Activated CD8-positive, alpha-beta T cell treated with anti-CD3 and anti-CD28 coated beads for 36 hours (primary cell): ENCODE measurements around the gene GNAO1. TPM values are rescaled to one million over a fixed set of nuclear protein-coding genes. Genes with fewer than 3 reads are reported as not detected.

ENCODE experiments used
- ATAC-seq: fragments of 200-7000 bp; cut with Tn5 transposase; one replicate; pipeline ENCODE4 v1.10.0; 2021; ENCODE audit warnings: mild to moderate bottlenecking, moderate library complexity
- CTCF ChIA-PET: fragments of 350-600 bp; sonication (Branson Sonifier 250); formaldehyde crosslinking; loops from one replicate; lab custom pipeline; 2021; ENCODE audit warnings: antibody characterized with exemption; lab: Charles Lee
- POLR2A ChIA-PET: fragments of 350-600 bp; sonication (Branson Sonifier 250); formaldehyde crosslinking; loops from one replicate; lab custom pipeline; 2021; ENCODE audit warnings: antibody characterized with exemption; lab: Charles Lee
- DNase-seq: peaks from one replicate; pipeline ENCODE4 v3.0.0-alpha.2; 2020
- H3K27ac Mint-ChIP-seq: one replicate; pipeline ENCODE4 v1.8.0; 2021; ENCODE audit warnings: mild to moderate bottlenecking, mixed read lengths
- H3K27me3 Mint-ChIP-seq: one replicate; pipeline ENCODE4 v1.8.0; 2021; ENCODE audit warnings: mixed read lengths
- H3K36me3 Mint-ChIP-seq: one replicate; pipeline ENCODE4 v1.8.0; 2021; ENCODE audit warnings: low read depth, mixed read lengths
- H3K4me1 Mint-ChIP-seq: one replicate; pipeline ENCODE4 v1.8.0; 2021; ENCODE audit warnings: low read depth, mixed read lengths
- H3K4me3 Mint-ChIP-seq: one replicate; pipeline ENCODE4 v1.8.0; 2021; ENCODE audit warnings: mild to moderate bottlenecking, moderate library complexity, mixed read lengths
- H3K9me3 Mint-ChIP-seq: one replicate; pipeline ENCODE4 v1.8.0; 2021; ENCODE audit warnings: mixed read lengths
- intact Hi-C: fragments of 100-400 bp; cut with micrococcal nuclease; formaldehyde crosslinking; loops from one replicate; pipeline ENCODE4 v1.10.0; 2022
- total RNA-seq, 2 experiments: library from RNA; stranded (reverse); gene quantifications; one replicate each; pipeline ENCODE4 v1.2.3, GENCODE V29; 2021
- TF ChIP-seq, protein P1 (sequence below): fragments of 200-600 bp; IDR thresholded peaks from one replicate; pipeline ENCODE4 v1.8.0; 2022; ENCODE audit warnings: antibody characterized with exemption, mild to moderate bottlenecking

Gene GNAO1
- total RNA-seq, 2 experiments from 2014 or later, result 2.3 to 2.4 TPM

GRCh38 chr16:56303066-56303715 is 111.9 kb downstream of the GNAO1 start:
- ChIA-PET POLR2A (no interaction called here), CTCF (interaction anchor here (0.9 to 3.5 kb wide), 2 partner anchors 9 to 16 kb away, joined by 3 to 25 read pairs; no protein-coding TSS in a partner anchor)
- peaks cover 3% of the 10 kb centered on the region for H3K27me3 Mint-ChIP-seq
- intact Hi-C loops, result no loop called here
- TF ChIP-seq, protein P1, sequence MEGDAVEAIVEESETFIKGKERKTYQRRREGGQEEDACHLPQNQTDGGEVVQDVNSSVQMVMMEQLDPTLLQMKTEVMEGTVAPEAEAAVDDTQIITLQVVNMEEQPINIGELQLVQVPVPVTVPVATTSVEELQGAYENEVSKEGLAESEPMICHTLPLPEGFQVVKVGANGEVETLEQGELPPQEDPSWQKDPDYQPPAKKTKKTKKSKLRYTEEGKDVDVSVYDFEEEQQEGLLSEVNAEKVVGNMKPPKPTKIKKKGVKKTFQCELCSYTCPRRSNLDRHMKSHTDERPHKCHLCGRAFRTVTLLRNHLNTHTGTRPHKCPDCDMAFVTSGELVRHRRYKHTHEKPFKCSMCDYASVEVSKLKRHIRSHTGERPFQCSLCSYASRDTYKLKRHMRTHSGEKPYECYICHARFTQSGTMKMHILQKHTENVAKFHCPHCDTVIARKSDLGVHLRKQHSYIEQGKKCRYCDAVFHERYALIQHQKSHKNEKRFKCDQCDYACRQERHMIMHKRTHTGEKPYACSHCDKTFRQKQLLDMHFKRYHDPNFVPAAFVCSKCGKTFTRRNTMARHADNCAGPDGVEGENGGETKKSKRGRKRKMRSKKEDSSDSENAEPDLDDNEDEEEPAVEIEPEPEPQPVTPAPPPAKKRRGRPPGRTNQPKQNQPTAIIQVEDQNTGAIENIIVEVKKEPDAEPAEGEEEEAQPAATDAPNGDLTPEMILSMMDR, result no peak
- no peaks in the 10 kb centered on the region for H3K9me3 Mint-ChIP-seq
- no peak overlapping the region for H3K27ac Mint-ChIP-seq
- DNase-seq (no peak), ATAC-seq (no peak)
- H3K36me3 Mint-ChIP-seq, result no peaks in the 10 kb centered on the region
- no peak overlapping the region for H3K4me3 Mint-ChIP-seq
- peaks cover 11% of the 10 kb centered on the region for H3K4me1 Mint-ChIP-seq

DNA sequence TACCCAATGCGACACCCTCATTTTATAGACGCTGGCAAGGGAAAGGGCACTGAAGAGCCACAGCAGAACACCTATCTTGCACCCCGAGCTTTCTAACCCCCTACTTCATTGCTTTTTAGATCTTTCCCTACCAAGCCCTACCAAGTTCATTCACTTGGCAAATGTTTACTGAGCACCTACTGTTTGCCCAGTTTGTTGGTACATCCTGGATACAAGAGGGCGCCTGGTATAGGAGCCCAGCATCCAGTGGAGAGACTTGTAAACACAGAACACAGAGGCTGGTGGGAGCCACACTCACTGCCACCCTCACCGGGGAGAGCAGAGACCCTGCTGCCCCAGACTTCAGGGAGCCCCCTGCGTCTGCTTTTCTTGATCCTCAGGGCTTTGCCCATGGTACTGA is 112.6 kb downstream of the GNAO1 start:
- DNase-seq (no peak), ATAC-seq (no peak)
- Mint-ChIP-seq H3K9me3 (no peaks in the 10 kb centered on the region), H3K4me1 (peaks cover 11% of the 10 kb centered on the region), H3K27ac (no peak overlapping the region), H3K4me3 (no peak overlapping the region), H3K36me3 (no peaks in the 10 kb centered on the region), H3K27me3 (peaks cover 2% of the 10 kb centered on the region)
- ChIA-PET POLR2A (no interaction called here), CTCF (no interaction called here)
- TF ChIP-seq, protein P1, result no peak
- intact Hi-C loops, result no loop called here

- DNase-seq, result no peak
- no peak for ATAC-seq
- H3K4me3 Mint-ChIP-seq, result no peak overlapping the region
- intact Hi-C loops, result no loop called here
- H3K9me3 Mint-ChIP-seq, result peaks cover 4% of the 10 kb centered on the region
- H3K27me3 Mint-ChIP-seq, result peaks cover 2% of the 10 kb centered on the region
- H3K36me3 Mint-ChIP-seq, result no peaks in the 10 kb centered on the region
- TF ChIP-seq, protein P1, result no peak
- H3K4me1 Mint-ChIP-seq, result peaks cover 6% of the 10 kb centered on the region
- CTCF ChIA-PET, result interaction anchor here (4.8 kb wide), 1 partner anchor 12 kb away, joined by 29 read pairs; no protein-coding TSS in a partner anchor
- POLR2A ChIA-PET, result no interaction called here
- H3K27ac Mint-ChIP-seq, result no peak overlapping the region
These were observed 114.8 kb downstream of the GNAO1 start for GRCh38 chr16:56305956-56306565.

- Mint-ChIP-seq H3K4me3 (no peak overlapping the region), H3K4me1 (peaks cover 6% of the 10 kb centered on the region), H3K27ac (no peak overlapping the region), H3K27me3 (peaks cover 2% of the 10 kb centered on the region), H3K36me3 (no peaks in the 10 kb centered on the region), H3K9me3 (peaks cover 4% of the 10 kb centered on the region)
- POLR2A ChIA-PET, result no interaction called here
- ATAC-seq (no peak), DNase-seq (no peak)
- TF ChIP-seq, protein P1, result no peak
- CTCF ChIA-PET, result interaction anchor here (4.8 kb wide), 1 partner anchor 12 kb away, joined by 29 read pairs; no protein-coding TSS in a partner anchor
- intact Hi-C loops, result no loop called here
These were observed 115.6 kb downstream of the GNAO1 start for GRCh38 chr16:56306690-56307533.
